ENCODE results near the gene HDAC2. TPM values are rescaled to one million over a fixed set of nuclear protein-coding genes. Genes with fewer than 3 reads are reported as not detected.

The HDAC2 gene
- polyA plus RNA-seq, 3 donors, result 29.6 to 67.7 (median 54.6) TPM

DNA sequence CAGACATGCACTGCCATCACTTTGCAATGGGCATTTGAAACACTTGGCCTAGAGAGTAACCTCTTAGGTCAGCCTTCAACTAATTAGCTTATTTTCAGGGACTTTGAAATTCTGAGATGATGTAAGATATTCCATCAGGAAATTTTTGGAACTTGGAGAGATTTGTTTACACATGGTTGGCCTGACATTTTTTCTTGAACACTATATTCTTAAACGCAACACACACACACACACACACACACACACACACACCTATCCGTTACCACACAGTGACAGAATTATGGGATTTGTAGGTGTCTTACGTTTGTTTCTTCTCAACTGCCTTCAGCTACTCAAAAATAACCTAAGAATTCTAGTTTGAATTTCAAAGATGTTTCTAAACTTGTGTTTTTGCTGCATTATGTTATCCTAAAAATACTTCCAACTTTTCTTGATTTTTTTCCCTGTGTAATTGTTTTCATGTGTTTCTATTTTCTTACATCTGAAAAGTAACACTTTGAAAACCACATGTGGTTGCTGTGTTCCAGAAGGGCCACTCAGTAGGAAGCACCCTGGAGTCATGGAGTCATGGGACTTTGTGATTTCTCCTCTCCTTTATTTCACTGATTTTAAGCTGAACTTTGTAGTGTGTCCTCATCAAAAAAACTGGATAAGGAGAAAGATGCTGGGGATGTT is 81.9 kb downstream of the HDAC2 start:
- no peak overlapping the region for H3K27ac Mint-ChIP-seq
- Histone ChIP-seq H3K79me2 (ENCODE audit: insufficient read depth, low read length) (no peaks in the 10 kb centered on the region), H3K36me3 (replicated peaks in 1 of 2; ENCODE audit: control insufficient read depth in 1 of 2, insufficient read depth in 2 of 2, low read length in 2 of 2) (no peaks in the 10 kb centered on the region), H3K4me1 (ENCODE audit: control insufficient read depth in 1 of 2, insufficient read depth in 2 of 2, low read length in 2 of 2) (no peaks in the 10 kb centered on the region), H3K27me3 (ENCODE audit: control insufficient read depth in 2 of 2, insufficient read depth in 2 of 2, low read length in 2 of 2) (no peaks in the 10 kb centered on the region), H3K27ac (ENCODE audit: low read depth in 1 of 2, low read length in 2 of 2) (no peak overlapping the region), H2AFZ (ENCODE audit: insufficient read depth, low read depth, low read length, poor library complexity, severe bottlenecking) (no peak overlapping the region), H4K20me1 (ENCODE audit: insufficient read depth, low read length) (no peaks in the 10 kb centered on the region), H3K9me3 (replicated peaks in 1 of 2; ENCODE audit: control insufficient read depth in 1 of 2, insufficient read depth in 1 of 2, low read length in 2 of 2) (peaks cover 0 to 8% of the 10 kb centered on the region in 2 donors), H3K4me2 (replicated peaks; ENCODE audit: extremely low read depth, low read length, poor library complexity, severe bottlenecking) (no peak overlapping the region), H3K9ac (ENCODE audit: insufficient read depth, low read length, poor library complexity, severe bottlenecking) (no peak overlapping the region), H3K4me3 (replicated peaks in 1 of 3; ENCODE audit: low read depth in 2 of 3, low read length in 3 of 3) (no peak overlapping the region)
- intact Hi-C loops (cut with micrococcal nuclease), result no loop called here
- no peaks in the 10 kb centered on the region for H3K27me3 Mint-ChIP-seq (ENCODE audit: low read depth in 3 of 3)
- TF ChIP-seq, protein P1, sequence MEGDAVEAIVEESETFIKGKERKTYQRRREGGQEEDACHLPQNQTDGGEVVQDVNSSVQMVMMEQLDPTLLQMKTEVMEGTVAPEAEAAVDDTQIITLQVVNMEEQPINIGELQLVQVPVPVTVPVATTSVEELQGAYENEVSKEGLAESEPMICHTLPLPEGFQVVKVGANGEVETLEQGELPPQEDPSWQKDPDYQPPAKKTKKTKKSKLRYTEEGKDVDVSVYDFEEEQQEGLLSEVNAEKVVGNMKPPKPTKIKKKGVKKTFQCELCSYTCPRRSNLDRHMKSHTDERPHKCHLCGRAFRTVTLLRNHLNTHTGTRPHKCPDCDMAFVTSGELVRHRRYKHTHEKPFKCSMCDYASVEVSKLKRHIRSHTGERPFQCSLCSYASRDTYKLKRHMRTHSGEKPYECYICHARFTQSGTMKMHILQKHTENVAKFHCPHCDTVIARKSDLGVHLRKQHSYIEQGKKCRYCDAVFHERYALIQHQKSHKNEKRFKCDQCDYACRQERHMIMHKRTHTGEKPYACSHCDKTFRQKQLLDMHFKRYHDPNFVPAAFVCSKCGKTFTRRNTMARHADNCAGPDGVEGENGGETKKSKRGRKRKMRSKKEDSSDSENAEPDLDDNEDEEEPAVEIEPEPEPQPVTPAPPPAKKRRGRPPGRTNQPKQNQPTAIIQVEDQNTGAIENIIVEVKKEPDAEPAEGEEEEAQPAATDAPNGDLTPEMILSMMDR (IDR thresholded peaks at IDR 0.05), result no peak
- DNase-seq, result no peak
- WGBS (ENCODE audit: insufficient coverage), result no CpG with 5 or more reads among the region's 3 CpGs
- H3K36me3 Mint-ChIP-seq, result no peaks in the 10 kb centered on the region
- peaks cover 4 to 18% (median 5%) of the 10 kb centered on the region in 7 donors for H3K9me3 Mint-ChIP-seq
- no peaks in the 10 kb centered on the region for H3K4me1 Mint-ChIP-seq
- no peak overlapping the region for H3K4me3 Mint-ChIP-seq

DNA sequence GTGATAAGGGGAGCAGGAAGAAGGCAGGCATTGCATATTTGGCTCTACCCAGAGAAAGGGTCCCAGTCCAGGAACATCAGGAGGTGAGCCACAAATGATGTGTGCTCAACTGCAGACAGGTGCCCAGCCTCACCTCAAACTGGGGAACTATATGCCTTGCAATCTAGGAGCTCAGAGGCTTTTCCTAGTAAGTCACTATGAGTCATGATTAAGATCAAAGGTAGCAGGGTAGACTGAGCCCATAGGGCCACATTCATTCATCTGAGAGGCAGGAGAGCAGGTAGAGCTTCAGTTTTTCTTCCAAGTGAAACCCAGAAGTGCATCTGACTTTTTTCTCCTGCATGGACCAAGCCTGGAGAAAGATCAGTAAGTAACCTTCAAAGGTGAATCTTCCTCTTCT is 82.5 kb downstream of the HDAC2 start:
- H2AFZ ChIP-seq (ENCODE audit: insufficient read depth, low read depth, low read length, poor library complexity, severe bottlenecking), result no peak overlapping the region
- no peak for DNase-seq
- H3K9me3 ChIP-seq (replicated peaks in 1 of 2; ENCODE audit: control insufficient read depth in 1 of 2, insufficient read depth in 1 of 2, low read length in 2 of 2), result peaks cover 0 to 8% of the 10 kb centered on the region in 2 donors
- H3K9ac ChIP-seq (ENCODE audit: insufficient read depth, low read length, poor library complexity, severe bottlenecking), result no peak overlapping the region
- intact Hi-C loops (cut with micrococcal nuclease), result no loop called here
- no peaks in the 10 kb centered on the region for H3K4me1 ChIP-seq (ENCODE audit: control insufficient read depth in 1 of 2, insufficient read depth in 2 of 2, low read length in 2 of 2)
- H3K4me3 ChIP-seq (replicated peaks in 1 of 3; ENCODE audit: low read depth in 2 of 3, low read length in 3 of 3), result no peak overlapping the region
- Mint-ChIP-seq H3K27ac (no peak overlapping the region), H3K36me3 (no peaks in the 10 kb centered on the region), H3K27me3 (ENCODE audit: low read depth in 3 of 3) (no peaks in the 10 kb centered on the region), H3K9me3 (peaks cover 4 to 18% (median 5%) of the 10 kb centered on the region in 7 donors), H3K4me1 (no peaks in the 10 kb centered on the region), H3K4me3 (no peak overlapping the region)
- TF ChIP-seq, protein P1 (IDR thresholded peaks at IDR 0.05), result no peak
- no peaks in the 10 kb centered on the region for H3K79me2 ChIP-seq (ENCODE audit: insufficient read depth, low read length)
- H3K27me3 ChIP-seq (ENCODE audit: control insufficient read depth in 2 of 2, insufficient read depth in 2 of 2, low read length in 2 of 2), result no peaks in the 10 kb centered on the region
- H3K27ac ChIP-seq (ENCODE audit: low read depth in 1 of 2, low read length in 2 of 2), result no peak overlapping the region
- no peaks in the 10 kb centered on the region for H4K20me1 ChIP-seq (ENCODE audit: insufficient read depth, low read length)
- no peak overlapping the region for H3K4me2 ChIP-seq (replicated peaks; ENCODE audit: extremely low read depth, low read length, poor library complexity, severe bottlenecking)
- H3K36me3 ChIP-seq (replicated peaks in 1 of 2; ENCODE audit: control insufficient read depth in 1 of 2, insufficient read depth in 2 of 2, low read length in 2 of 2), result no peaks in the 10 kb centered on the region
